Cardiac muscle cell (in vitro differentiated cells and primary cell): ENCODE results near the gene FH. TPM values are rescaled to one million over a fixed set of nuclear protein-coding genes. Genes with fewer than 3 reads are reported as not detected.

ENCODE experiments used
- DNase-seq, 2 donors: peaks; one replicate each; pipeline versions ENCODE4 v3.0.0 to v3.0.0-alpha.2; 2010 to 2017; ENCODE audit warnings: low read depth in 1 of 2, low spot score in 1 of 2
- H3K27ac ChIP-seq: fragments of 200-600 bp; sonication (generic); 2 replicates; pipeline ENCODE4 v1.5.1; 2016
- H3K27me3 ChIP-seq: fragments of 200-600 bp; sonication (generic); 2 replicates; pipeline ENCODE4 v1.6.0; 2016; ENCODE audit warnings: control low read depth
- H3K36me3 ChIP-seq: fragments of 200-600 bp; sonication (generic); 2 replicates; pipeline ENCODE4 v1.5.1; 2016; ENCODE audit warnings: control low read depth
- H3K4me1 ChIP-seq: fragments of 200-600 bp; sonication (generic); 2 replicates; pipeline ENCODE4 v1.8.1; 2017; ENCODE audit warnings: low read depth, mild to moderate bottlenecking, mixed run types
- H3K4me3 ChIP-seq: fragments of 200-600 bp; sonication (generic); 2 replicates; pipeline ENCODE4 v1.5.1; 2016; ENCODE audit warnings: mild to moderate bottlenecking
- H3K9me3 ChIP-seq: fragments of 200-600 bp; sonication (generic); 2 replicates; pipeline ENCODE4 v1.5.1; 2017; ENCODE audit warnings: low read depth, mild to moderate bottlenecking, control low read depth
- CTCF ChIP-seq: IDR thresholded peaks from 2 replicates; pipeline ENCODE4 v1.5.1; 2012; ENCODE audit warnings: low read depth, mild to moderate bottlenecking, low read length
- polyA plus RNA-seq: library from polyadenylated mRNA; unstranded; fragments of >200 nt; fragmentation: Nextera tagmentation; extraction: Ambion mirVana; gene quantifications from 2 replicates; pipeline ENCODE4 v1.2.1, GENCODE V29; 2016
- total RNA-seq: library from RNA; depleted of rRNA; stranded (reverse); fragments of >200 nt; gene quantifications from 2 replicates; pipeline ENCODE4 v1.2.3, GENCODE V29; 2016

The FH gene
- total and polyA plus RNA-seq, 2 experiments from 2014 or later = 96.9 to 175 TPM

- H3K4me3 ChIP-seq = no peak overlapping the region
- no peak for TF ChIP-seq CTCF
- no peaks in the 10 kb centered on the region for H3K36me3 ChIP-seq
- no peaks in the 10 kb centered on the region for H3K9me3 ChIP-seq
- no peak overlapping the region for H3K27ac ChIP-seq
- peak in 1 of 2 donors; percentile 21 for DNase-seq
- no peaks in the 10 kb centered on the region for H3K27me3 ChIP-seq
- no peaks in the 10 kb centered on the region for H3K4me1 ChIP-seq
These were observed 36.7 kb downstream of the FH start for GRCh38 chr1:241482761-241483250.

DNA sequence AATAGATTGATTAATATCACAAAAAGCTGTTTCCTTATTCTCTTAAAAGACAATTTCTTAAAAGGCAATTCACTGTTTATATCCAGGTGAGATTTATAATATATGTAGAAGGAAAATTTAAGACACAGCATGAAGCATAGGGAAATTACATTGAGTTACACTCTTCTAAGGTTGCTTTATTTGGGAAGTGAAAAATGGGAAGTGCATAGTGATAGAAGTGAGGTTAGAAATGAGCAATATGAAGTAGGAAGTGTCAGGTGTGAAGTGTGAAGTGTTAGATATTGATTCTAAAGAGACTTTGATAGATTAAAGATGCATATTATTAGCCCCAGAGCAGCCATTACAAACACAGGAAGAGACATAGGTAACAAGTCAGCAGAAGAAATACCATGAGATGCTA, 40.3 kb downstream of the FH start:
- no peak for DNase-seq
- no peak overlapping the region for H3K27ac ChIP-seq
- H3K4me3 ChIP-seq = no peak overlapping the region
- TF ChIP-seq CTCF = no peak
- no peaks in the 10 kb centered on the region for H3K27me3 ChIP-seq
- H3K4me1 ChIP-seq = no peaks in the 10 kb centered on the region
- no peaks in the 10 kb centered on the region for H3K9me3 ChIP-seq
- no peaks in the 10 kb centered on the region for H3K36me3 ChIP-seq

DNA sequence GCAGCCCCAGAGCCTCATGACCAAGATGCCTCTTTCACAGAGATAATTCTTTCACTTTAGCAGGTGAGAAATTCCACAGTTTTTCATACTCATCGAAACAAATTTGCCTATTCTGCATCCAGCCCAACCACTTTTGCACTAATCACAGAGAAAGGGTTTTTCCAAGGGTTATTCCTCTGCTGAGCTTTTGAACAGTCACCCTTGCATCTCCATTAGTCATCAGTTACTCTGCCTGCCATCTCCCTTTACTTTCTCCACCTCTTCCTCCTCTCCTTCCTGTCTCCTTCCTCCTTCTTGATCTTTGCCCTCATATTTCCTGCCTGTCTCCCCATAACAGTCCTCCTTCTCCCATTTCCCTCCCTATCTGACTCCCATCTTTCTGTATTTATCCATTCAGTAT, 43.9 kb downstream of the FH start:
- H3K4me3 ChIP-seq = no peak overlapping the region
- H3K27me3 ChIP-seq = no peaks in the 10 kb centered on the region
- H3K4me1 ChIP-seq = no peaks in the 10 kb centered on the region
- DNase-seq = no peak
- no peaks in the 10 kb centered on the region for H3K9me3 ChIP-seq
- TF ChIP-seq CTCF = no peak
- no peaks in the 10 kb centered on the region for H3K36me3 ChIP-seq
- H3K27ac ChIP-seq = no peak overlapping the region

GRCh38 chr1:241473026-241473425, 46.5 kb downstream of the FH start:
- no peak overlapping the region for H3K27ac ChIP-seq
- no peaks in the 10 kb centered on the region for H3K4me1 ChIP-seq
- no peak for TF ChIP-seq CTCF
- no peaks in the 10 kb centered on the region for H3K9me3 ChIP-seq
- H3K4me3 ChIP-seq = no peak overlapping the region
- H3K36me3 ChIP-seq = no peaks in the 10 kb centered on the region
- DNase-seq = no peak
- no peaks in the 10 kb centered on the region for H3K27me3 ChIP-seq

GRCh38 chr1:241470908-241471590, 48.5 kb downstream of the FH start:
- no peak for DNase-seq
- no peak overlapping the region for H3K27ac ChIP-seq
- H3K9me3 ChIP-seq = no peaks in the 10 kb centered on the region
- no peaks in the 10 kb centered on the region for H3K36me3 ChIP-seq
- H3K4me1 ChIP-seq = no peaks in the 10 kb centered on the region
- H3K27me3 ChIP-seq = no peaks in the 10 kb centered on the region
- no peak for TF ChIP-seq CTCF
- no peak overlapping the region for H3K4me3 ChIP-seq
